ENCODE measurements around the gene ATP6V1C2.

ATP6V1C2 gene

GRCh38 chr2:10793816-10794215, 72.4 kb downstream of the ATP6V1C2 start:
- H3K79me2 ChIP-seq (ENCODE audit: insufficient read depth, low read length) = peaks cover 5% of the 10 kb centered on the region; the same call in 1 of the 2 replicates

GRCh38 chr2:10794876-10795275, 73.4 kb downstream of the ATP6V1C2 start:
- H3K4me1 ChIP-seq (ENCODE audit: insufficient read depth, low read length, severe bottlenecking) = no peaks in the 10 kb centered on the region
- no peaks in the 10 kb centered on the region for H3K27me3 ChIP-seq (ENCODE audit: insufficient read depth, low read length)
- no peak overlapping the region for H3K27ac ChIP-seq (ENCODE audit: low read depth, low read length, poor library complexity, severe bottlenecking)
- H3K79me2 ChIP-seq (ENCODE audit: insufficient read depth, low read length) = peaks cover 15% of the 10 kb centered on the region
- H3K4me2 ChIP-seq (ENCODE audit: low read length) = no peak overlapping the region
- no peak overlapping the region for H3K4me3 ChIP-seq (ENCODE audit: low read depth, low read length, poor library complexity, severe bottlenecking)
- TF ChIP-seq, protein P1, sequence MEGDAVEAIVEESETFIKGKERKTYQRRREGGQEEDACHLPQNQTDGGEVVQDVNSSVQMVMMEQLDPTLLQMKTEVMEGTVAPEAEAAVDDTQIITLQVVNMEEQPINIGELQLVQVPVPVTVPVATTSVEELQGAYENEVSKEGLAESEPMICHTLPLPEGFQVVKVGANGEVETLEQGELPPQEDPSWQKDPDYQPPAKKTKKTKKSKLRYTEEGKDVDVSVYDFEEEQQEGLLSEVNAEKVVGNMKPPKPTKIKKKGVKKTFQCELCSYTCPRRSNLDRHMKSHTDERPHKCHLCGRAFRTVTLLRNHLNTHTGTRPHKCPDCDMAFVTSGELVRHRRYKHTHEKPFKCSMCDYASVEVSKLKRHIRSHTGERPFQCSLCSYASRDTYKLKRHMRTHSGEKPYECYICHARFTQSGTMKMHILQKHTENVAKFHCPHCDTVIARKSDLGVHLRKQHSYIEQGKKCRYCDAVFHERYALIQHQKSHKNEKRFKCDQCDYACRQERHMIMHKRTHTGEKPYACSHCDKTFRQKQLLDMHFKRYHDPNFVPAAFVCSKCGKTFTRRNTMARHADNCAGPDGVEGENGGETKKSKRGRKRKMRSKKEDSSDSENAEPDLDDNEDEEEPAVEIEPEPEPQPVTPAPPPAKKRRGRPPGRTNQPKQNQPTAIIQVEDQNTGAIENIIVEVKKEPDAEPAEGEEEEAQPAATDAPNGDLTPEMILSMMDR (IDR thresholded peaks at IDR 0.05; ENCODE audit: low read length) = no peak
- no peak for TF ChIP-seq EZH2 (IDR thresholded peaks at IDR 0.05; ENCODE audit: borderline replicate concordance, low read length)
- no peaks in the 10 kb centered on the region for H3K9me2 ChIP-seq (ENCODE audit: low read depth, low read length)
- H3K36me3 ChIP-seq (ENCODE audit: insufficient read depth, low read length) = peaks cover 97% of the 10 kb centered on the region
- H4K20me1 ChIP-seq (ENCODE audit: insufficient read depth, low read length) = no peaks in the 10 kb centered on the region
- no peaks in the 10 kb centered on the region for H3K9me3 ChIP-seq (ENCODE audit: low read length)
- no peaks in the 10 kb centered on the region for H3F3A ChIP-seq (ENCODE audit: insufficient read depth, low read length)
- H3K9ac ChIP-seq (ENCODE audit: low read length) = no peak overlapping the region
- no peak overlapping the region for H2AFZ ChIP-seq (ENCODE audit: low read length)

More at GRCh38 chr2:10793816-10794215, 72.4 kb downstream of the ATP6V1C2 start:
- no peaks in the 10 kb centered on the region for H4K20me1 ChIP-seq (ENCODE audit: insufficient read depth, low read length)
- H3K4me3 ChIP-seq (ENCODE audit: low read depth, low read length, poor library complexity, severe bottlenecking) = no peak overlapping the region
- no peak overlapping the region for H2AFZ ChIP-seq (ENCODE audit: low read length)
- H3F3A ChIP-seq (ENCODE audit: insufficient read depth, low read length) = no peaks in the 10 kb centered on the region
- H3K9me2 ChIP-seq (ENCODE audit: low read depth, low read length) = no peaks in the 10 kb centered on the region
- H3K4me1 ChIP-seq (ENCODE audit: insufficient read depth, low read length, severe bottlenecking) = no peaks in the 10 kb centered on the region
- no peaks in the 10 kb centered on the region for H3K27me3 ChIP-seq (ENCODE audit: insufficient read depth, low read length)
- H3K36me3 ChIP-seq (ENCODE audit: insufficient read depth, low read length) = peaks cover 97% of the 10 kb centered on the region
- H3K9ac ChIP-seq (ENCODE audit: low read length) = no peak overlapping the region
- TF ChIP-seq, protein P1 (IDR thresholded peaks at IDR 0.05; ENCODE audit: low read length) = no peak
- no peak for TF ChIP-seq EZH2 (IDR thresholded peaks at IDR 0.05; ENCODE audit: borderline replicate concordance, low read length)
- no peak overlapping the region for H3K27ac ChIP-seq (ENCODE audit: low read depth, low read length, poor library complexity, severe bottlenecking)
- no peak overlapping the region for H3K4me2 ChIP-seq (ENCODE audit: low read length)
- H3K9me3 ChIP-seq (ENCODE audit: low read length) = no peaks in the 10 kb centered on the region

- Histone ChIP-seq H3K79me2 (ENCODE audit: insufficient read depth, low read length) (peaks cover 22% of the 10 kb centered on the region), H4K20me1 (ENCODE audit: insufficient read depth, low read length) (peaks cover 3% of the 10 kb centered on the region; the same call in 1 of the 2 replicates), H2AFZ (ENCODE audit: low read length) (no peak overlapping the region), H3K36me3 (ENCODE audit: insufficient read depth, low read length) (peaks cover 97% of the 10 kb centered on the region), H3K27ac (ENCODE audit: low read depth, low read length, poor library complexity, severe bottlenecking) (no peak overlapping the region), H3F3A (ENCODE audit: insufficient read depth, low read length) (no peaks in the 10 kb centered on the region), H3K4me1 (ENCODE audit: insufficient read depth, low read length, severe bottlenecking) (peaks cover 2% of the 10 kb centered on the region), H3K4me3 (ENCODE audit: low read depth, low read length, poor library complexity, severe bottlenecking) (no peak overlapping the region), H3K9ac (ENCODE audit: low read length) (no peak overlapping the region), H3K4me2 (ENCODE audit: low read length) (no peak overlapping the region), H3K27me3 (ENCODE audit: insufficient read depth, low read length) (no peaks in the 10 kb centered on the region), H3K9me3 (ENCODE audit: low read length) (no peaks in the 10 kb centered on the region), H3K9me2 (ENCODE audit: low read depth, low read length) (no peaks in the 10 kb centered on the region)
- TF ChIP-seq, protein P1 (IDR thresholded peaks at IDR 0.05; ENCODE audit: low read length) = no peak
Measured at GRCh38 chr2:10795508-10796046, 74.1 kb downstream of the ATP6V1C2 start.
